K562 (cell line): ENCODE results near the gene CBL. TPM values are rescaled to one million over a fixed set of nuclear protein-coding genes. Genes with fewer than 3 reads are reported as not detected.
"Not testable (repeated sequence)": the region's sequence is repeated elsewhere in the genome, so short reads cannot be mapped to it uniquely, and the experiment has no call there.

Source experiments
- ATAC-seq: fragments of 200-7000 bp; cut with Tn5 transposase; 3 replicates; pipeline ENCODE4 v1.9.1; 2020; ENCODE audit warnings: moderate library complexity
- BruUV-seq: library from RNA; stranded (reverse); fragments of 400-500 nt; replicated peaks from 2 replicates; lab custom pipeline; 2021; lab: Mats Ljungman, UMichigan
- CTCF ChIA-PET: fragments of 300-600 bp; formaldehyde crosslinking; extraction: SDS; loops from one replicate; lab custom pipeline; 2021; ENCODE audit warnings: low intra/inter-chr PET ratio; lab: Yijun Ruan, JAX
- POLR2A ChIA-PET: fragments of 300-600, 350-650 bp; sonication (Branson Sonifier 250); formaldehyde crosslinking; extraction: SDS; loops from one replicate; lab custom pipeline; 2021; ENCODE audit warnings: antibody characterized with exemption, inconsistent platforms; lab: Yijun Ruan, JAX
- DNase-seq, 4 experiments: peaks; one replicate each; pipeline versions ENCODE4 v3.0.0 to v3.0.0-alpha.2; 2011 to 2018; ENCODE audit warnings: low spot score in 3 of 4, mixed read lengths in 3 of 4; ENCODE audit errors: extremely low read depth in 1 of 4
- FAIRE-seq: peaks from 2 replicates; lab custom pipeline; 2011; peaks lifted over from hg19 to GRCh38; lab: Jason Lieb, UNC
- H2AFZ ChIP-seq: 2 replicates; pipeline ENCODE4 v1.6.0; 2011; ENCODE audit warnings: low read depth, low read length, control low read depth, inconsistent platforms
- H3K27ac ChIP-seq: fragments of 200-600 bp; 3 replicates; pipeline ENCODE4 v1.8.0; 2011; ENCODE audit warnings: low read depth, mild to moderate bottlenecking, control low read depth, inconsistent platforms, low read length, moderate library complexity, mixed read lengths; ENCODE audit errors: extremely low read depth
- H3K27me3 ChIP-seq, 2 experiments: fragments of 300-600 bp in 1 of 2; 2 replicates in 1 of 2; 3 replicates in 1 of 2; pipeline versions ENCODE4 v1.6.0 to v1.8.0; 2011; ENCODE audit warnings: inconsistent platforms in 2 of 2, low read length in 2 of 2, mild to moderate bottlenecking in 1 of 2, mixed read lengths in 1 of 2, moderate library complexity in 1 of 2; ENCODE audit not compliant: control insufficient read depth in 2 of 2, insufficient read depth in 2 of 2
- H3K36me3 ChIP-seq: fragments of 300-600 bp; 3 replicates; pipeline ENCODE4 v1.8.0; 2011; ENCODE audit warnings: mild to moderate bottlenecking, low read length, inconsistent platforms; ENCODE audit not compliant: control insufficient read depth, insufficient read depth
- H3K4me1 ChIP-seq, 2 experiments: fragments of 200-600 bp in 1 of 2; replicated peaks in 1 of 2; 2 replicates in 1 of 2; 3 replicates in 1 of 2; pipeline versions ENCODE4 v1.5.1 to v1.8.0; 2011; ENCODE audit warnings: inconsistent platforms in 2 of 2, low read length in 2 of 2, mild to moderate bottlenecking in 1 of 2, mixed read lengths in 1 of 2, moderate library complexity in 1 of 2; ENCODE audit not compliant: control insufficient read depth in 2 of 2, insufficient read depth in 2 of 2
- H3K4me2 ChIP-seq: 2 replicates; pipeline ENCODE4 v1.6.1; 2011; ENCODE audit warnings: low read length, control low read depth, inconsistent platforms, mixed read lengths; ENCODE audit not compliant: insufficient read depth
- H3K4me3 ChIP-seq: fragments of 200-600 bp; sonication (generic), shearing (Covaris generic); 2 replicates; pipeline ENCODE4 v1.5.1; 2016; ENCODE audit warnings: control low read depth, inconsistent platforms
- H3K79me2 ChIP-seq: fragments of 200-600 bp; 3 replicates; pipeline ENCODE4 v1.8.0; 2011; ENCODE audit warnings: low read length, inconsistent platforms; ENCODE audit not compliant: control insufficient read depth, insufficient read depth
- H3K9ac ChIP-seq, 2 experiments: 2 replicates each; pipeline versions ENCODE4 v1.6.0 to v1.6.1; 2011; ENCODE audit warnings: low read depth in 2 of 2, low read length in 2 of 2, control low read depth in 1 of 2, inconsistent platforms in 1 of 2, mild to moderate bottlenecking in 1 of 2, mixed read lengths in 1 of 2; ENCODE audit not compliant: insufficient read depth in 1 of 2
- H3K9me1 ChIP-seq: one replicate; pipeline ENCODE4 v1.6.0; 2011; ENCODE audit warnings: inconsistent platforms, mild to moderate bottlenecking, low read length, moderate library complexity; ENCODE audit not compliant: control insufficient read depth, insufficient read depth
- H3K9me3 ChIP-seq: replicated peaks from 2 replicates; pipeline ENCODE4 v1.5.1; 2011; ENCODE audit warnings: low read depth, low read length, inconsistent platforms; ENCODE audit not compliant: control insufficient read depth, insufficient read depth
- H4K20me1 ChIP-seq: replicated peaks from 2 replicates; pipeline ENCODE4 v1.6.1; 2011; ENCODE audit warnings: low read length, inconsistent platforms, mixed read lengths; ENCODE audit not compliant: control insufficient read depth, insufficient read depth
- EGR1 ChIP-seq: fragments of 450-650 bp; conservative IDR thresholded peaks from 2 replicates; pipeline ENCODE4 v1.6.1; 2017; ENCODE audit warnings: mild to moderate bottlenecking
- GATA2 ChIP-seq: sonication (generic); formaldehyde crosslinking; IDR thresholded peaks from 2 replicates; pipeline ENCODE4 v1.4.0; 2020; ENCODE audit warnings: mild to moderate bottlenecking, missing genetic modification reagents
- HDGF ChIP-seq: fragments of 450-650 bp; IDR thresholded peaks from 2 replicates; pipeline ENCODE4 v1.6.1; 2016
- PHF21A ChIP-seq: fragments of 450-650 bp; IDR thresholded peaks from 2 replicates; pipeline ENCODE4 v1.6.1; 2017; ENCODE audit warnings: low read depth, borderline replicate concordance
- POU5F1 ChIP-seq: fragments of 150-350 bp; IDR thresholded peaks from 2 replicates; pipeline ENCODE4 v1.6.1; 2014; ENCODE audit warnings: borderline replicate concordance, low read length, low read depth, mild to moderate bottlenecking; ENCODE audit not compliant: partially characterized antibody
- TCF3 ChIP-seq: sonication (generic); formaldehyde crosslinking; IDR thresholded peaks from 2 replicates; pipeline ENCODE4 v1.4.0; 2020; ENCODE audit warnings: mild to moderate bottlenecking, missing genetic modification reagents
- USF1 ChIP-seq: sonication (generic); formaldehyde crosslinking; IDR thresholded peaks from 2 replicates; pipeline ENCODE4 v1.9.0; 2022; ENCODE audit warnings: mild to moderate bottlenecking, missing genetic modification reagents
- ZNF75A ChIP-seq: fragments of 450-650 bp; formaldehyde crosslinking; IDR thresholded peaks from 2 replicates; pipeline ENCODE4 v1.4.0; 2020; ENCODE audit warnings: mild to moderate bottlenecking
- WGBS: fragments of 100-300 bp; shearing (Covaris generic); methylation state at CpG from one replicate; pipeline ENCODE4 v1.1.6; 2016; ENCODE audit warnings: low coverage, mixed read lengths; ENCODE audit not compliant: insufficient coverage; ENCODE audit errors: missing lambda C conversion rate; 5-methylcytosine and 5-hydroxymethylcytosine counted together
- in situ Hi-C: fragments of 300-500 bp; cut with MboI; formaldehyde crosslinking; loops from 4 replicates; pipeline ENCODE4 v1.15.0; 2018; ENCODE audit warnings: inconsistent platforms, mixed read lengths
- intact Hi-C: fragments of 100-400 bp; cut with micrococcal nuclease; formaldehyde crosslinking; loops from 2 replicates; pipeline ENCODE4 v1.14.2; 2022
- polyA plus RNA-seq, 8 experiments: library from polyadenylated mRNA; depleted of rRNA in 4 of 8; stranded (reverse) in 5 of 8; unstranded in 3 of 8; fragments of >200 nt; fragmentation: Nextera tagmentation in 2 of 8; fragmentation: Illumina TruSeq in 1 of 8; extraction: Ambion mirVana in 2 of 8; extraction: Trizol in 1 of 8; gene quantifications; 2 replicates each; pipeline versions ENCODE4 v1.2.1 to v1.2.3, GENCODE V29; 2011 to 2014; ENCODE audit warnings: inconsistent platforms in 1 of 8, missing spikeins in 1 of 8
- total RNA-seq, 7 experiments: library from RNA; depleted of rRNA in 6 of 7; stranded (reverse); fragments of >200 nt in 6 of 7; fragmentation: Illumina TruSeq in 2 of 7; extraction: Trizol in 2 of 7; gene quantifications; 2 replicates each; pipeline versions ENCODE4 v1.2.1 to v1.2.3, GENCODE V29; 2011 to 2021; ENCODE audit warnings: low replicate concordance in 1 of 7

CBL gene
- total and polyA plus RNA-seq, 9 of the 15 experiments (the other 6 are each of a cell fraction or from before 2014, with no cell fraction given) = 3.2 to 24.9 (median 9.9) TPM

DNA sequence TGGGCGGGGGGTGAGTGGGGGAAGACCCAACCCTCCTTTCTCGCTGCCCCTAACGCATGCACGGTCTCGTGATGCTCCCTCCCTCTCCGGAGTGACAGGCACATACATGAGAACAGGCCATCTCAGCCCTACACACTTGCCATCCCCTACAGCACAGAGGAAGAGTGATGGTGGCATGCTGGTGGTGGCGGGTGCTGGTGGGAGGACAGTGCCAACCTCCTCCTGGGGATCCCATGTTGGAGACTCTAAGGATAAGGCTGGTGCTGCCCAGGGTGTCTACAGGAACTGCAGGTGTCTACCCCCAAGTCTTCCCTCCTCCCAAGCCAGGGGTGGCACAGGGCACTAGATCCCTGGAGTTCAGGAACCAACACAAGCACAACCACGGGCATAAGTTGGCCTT lies 44.3 kb upstream of the CBL start (continued):
- TF ChIP-seq PHF21A (no peak), HDGF (no peak), POU5F1 (no peak), GATA2 (CRISPR knock-in tag) (no peak), USF1 (CRISPR knock-in tag) (no peak), ZNF75A (CRISPR knock-in tag) (no peak)

DNA sequence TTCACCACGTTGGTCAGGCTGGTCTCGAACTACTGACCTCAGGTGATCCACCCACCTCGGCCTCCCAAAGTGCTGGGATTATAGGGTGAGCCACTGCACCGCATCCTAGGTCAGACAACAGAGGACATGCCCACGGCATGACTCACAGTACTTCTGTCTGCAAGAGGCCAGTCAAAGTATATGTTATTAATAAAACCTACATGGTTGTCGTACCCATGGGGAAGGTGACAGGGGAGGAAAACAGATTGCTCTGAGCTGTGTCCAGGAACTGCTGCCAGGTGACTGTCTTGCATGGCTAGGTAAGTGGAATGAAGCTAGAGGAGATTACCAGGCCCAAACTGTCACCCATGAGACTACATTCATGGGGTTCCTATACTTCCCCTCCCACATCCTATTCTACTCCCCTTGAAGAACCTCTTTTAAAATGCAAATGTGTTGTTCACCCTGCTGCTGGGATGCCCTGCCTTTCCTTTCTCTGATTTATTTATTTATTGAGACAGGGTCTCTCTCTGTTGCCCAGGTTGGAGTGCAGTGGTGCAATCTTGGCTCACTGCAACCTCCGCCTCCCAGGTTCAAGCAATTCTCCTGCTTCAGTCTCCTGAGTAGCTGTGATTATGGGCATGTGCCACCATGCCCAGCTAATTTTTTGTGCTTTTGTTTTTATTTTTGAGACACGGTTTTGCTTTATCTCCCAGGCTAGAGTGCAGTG lies 39.6 kb upstream of the CBL start:
- H2AFZ ChIP-seq = no peak overlapping the region
- H3K4me2 ChIP-seq = no peak overlapping the region
- peaks cover 6 to 18% of the 10 kb centered on the region in 2 experiments; a peak in 4 of 5 replicates for H3K4me1 ChIP-seq
- H3K9me1 ChIP-seq = no peaks in the 10 kb centered on the region
- no peaks in the 10 kb centered on the region for H3K9me3 ChIP-seq
- H3K79me2 ChIP-seq = no peaks in the 10 kb centered on the region
- H3K4me3 ChIP-seq = no peak overlapping the region
- 28% methylated on average over 8 of the region's 8 CpGs for WGBS
- ChIA-PET CTCF (no interaction called here), POLR2A (interaction anchor here (0.6 to 0.8 kb wide), 4 partner anchors 10 to 34 kb away, joined by 3 to 5 read pairs (median 4); no protein-coding TSS in a partner anchor)
- DNase-seq = no peak
- intact Hi-C loops (no loop called here), in situ Hi-C loops (no loop called here)
- FAIRE-seq = no peak
- no peak for ATAC-seq
- no peaks in the 10 kb centered on the region for H4K20me1 ChIP-seq
- BruUV-seq = no TSS peak
- no peaks in the 10 kb centered on the region for H3K36me3 ChIP-seq
- H3K9ac ChIP-seq = no peak overlapping the region
- H3K27ac ChIP-seq = no peak overlapping the region
- TF ChIP-seq EGR1 (peak; percentile 37), TCF3 (CRISPR knock-in tag) (no peak)
- peaks cover 2 to 15% of the 10 kb centered on the region in 2 experiments; a peak in 3 of 5 replicates for H3K27me3 ChIP-seq

DNA sequence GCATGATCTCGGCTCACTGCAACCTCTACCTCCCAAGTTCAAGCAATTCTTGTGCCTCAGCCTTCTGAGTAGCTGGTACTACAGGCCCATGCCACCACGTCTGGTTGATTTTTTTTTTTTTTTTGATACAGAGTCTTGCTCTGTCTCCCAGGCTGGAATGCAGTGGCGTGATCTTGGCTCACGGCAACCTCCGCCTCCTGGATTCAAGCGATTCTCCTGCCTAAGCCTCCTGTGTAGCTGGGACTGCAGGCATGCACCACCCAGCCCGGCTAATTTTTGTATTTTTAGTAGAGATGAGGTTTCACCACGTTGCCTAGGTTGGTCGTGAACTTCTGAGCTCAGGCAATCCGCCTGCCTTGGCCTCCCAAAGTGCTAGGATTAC lies 39.1 kb upstream of the CBL start:
- intact Hi-C loops, H3K36me3 ChIP-seq, H3K9ac ChIP-seq, H3K79me2 ChIP-seq, H2AFZ ChIP-seq, H3K9me1 ChIP-seq, FAIRE-seq, H3K27ac ChIP-seq, DNase-seq, ATAC-seq, H4K20me1 ChIP-seq, H3K9me3 ChIP-seq, H3K4me2 ChIP-seq, in situ Hi-C loops, H3K4me3 ChIP-seq, BruUV-seq, CTCF ChIA-PET, H3K27me3 ChIP-seq: not testable (repeated sequence)
- POLR2A ChIA-PET = interaction anchor here (0.6 to 0.8 kb wide), 4 partner anchors 9 to 33 kb away, joined by 3 to 5 read pairs (median 4); no protein-coding TSS in a partner anchor
- H3K4me1 ChIP-seq = peaks cover 10 to 19% of the 10 kb centered on the region in 2 experiments; a peak in 4 of 5 replicates
- 59% methylated on average over 9 of the region's 10 CpGs for WGBS
